ENCODE data around the gene PCBP3. TPM values are rescaled to one million over a fixed set of nuclear protein-coding genes. Genes with fewer than 3 reads are reported as not detected.
A peak's percentile ranks its signal among the peaks of the same experiment; 100 is the strongest.

The PCBP3 gene
- total and polyA plus RNA-seq, 3 experiments from 2014 or later, result 0.31 to 0.38 (median 0.35) TPM

DNA sequence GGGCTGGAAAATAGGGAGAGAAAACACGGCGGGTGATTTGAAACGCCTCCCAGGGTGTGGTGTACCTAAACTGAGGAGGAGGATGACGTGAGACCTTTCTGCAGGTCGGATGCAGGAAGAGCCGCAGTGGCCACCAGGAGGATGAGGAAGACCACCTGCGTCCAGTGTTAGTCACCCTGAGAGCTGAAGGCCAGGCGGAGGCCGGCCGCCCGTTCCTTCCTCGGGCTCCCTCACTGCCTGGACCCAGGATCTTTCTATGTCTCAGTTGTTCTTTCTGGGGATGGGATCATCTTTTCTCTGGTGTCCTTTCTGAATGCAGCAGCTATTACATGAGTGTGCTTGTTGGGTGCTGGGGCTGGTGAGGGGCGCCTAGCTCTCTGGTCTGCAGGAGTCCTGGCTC is 263.3 kb downstream of the PCBP3 start:
- no peak overlapping the region for H3K4me3 Mint-ChIP-seq
- POLR2A ChIA-PET, result no interaction called here
- no peaks in the 10 kb centered on the region for H3K4me1 ChIP-seq (ENCODE audit: insufficient read depth, low read length)
- H3K27ac ChIP-seq (ENCODE audit: low read depth, low read length), result no peak overlapping the region
- no peaks in the 10 kb centered on the region for H3K4me1 Mint-ChIP-seq
- no peak for DNase-seq
- H3K36me3 Mint-ChIP-seq, result no peaks in the 10 kb centered on the region
- no peaks in the 10 kb centered on the region for H3K36me3 ChIP-seq (ENCODE audit: insufficient read depth, low read length)
- no peaks in the 10 kb centered on the region for H3K27me3 Mint-ChIP-seq
- H3K9me3 Mint-ChIP-seq, result no peaks in the 10 kb centered on the region
- CTCF ChIA-PET, result no interaction called here
- no peaks in the 10 kb centered on the region for H3K9me3 ChIP-seq (ENCODE audit: low read length)
- no peak overlapping the region for H3K4me3 ChIP-seq (ENCODE audit: low read length)
- H3K27me3 ChIP-seq (ENCODE audit: insufficient read depth, low read length, poor library complexity, severe bottlenecking), result no peaks in the 10 kb centered on the region
- H3K27ac Mint-ChIP-seq, result peak overlapping the region in 1 of 8 donors; percentile 85

DNA sequence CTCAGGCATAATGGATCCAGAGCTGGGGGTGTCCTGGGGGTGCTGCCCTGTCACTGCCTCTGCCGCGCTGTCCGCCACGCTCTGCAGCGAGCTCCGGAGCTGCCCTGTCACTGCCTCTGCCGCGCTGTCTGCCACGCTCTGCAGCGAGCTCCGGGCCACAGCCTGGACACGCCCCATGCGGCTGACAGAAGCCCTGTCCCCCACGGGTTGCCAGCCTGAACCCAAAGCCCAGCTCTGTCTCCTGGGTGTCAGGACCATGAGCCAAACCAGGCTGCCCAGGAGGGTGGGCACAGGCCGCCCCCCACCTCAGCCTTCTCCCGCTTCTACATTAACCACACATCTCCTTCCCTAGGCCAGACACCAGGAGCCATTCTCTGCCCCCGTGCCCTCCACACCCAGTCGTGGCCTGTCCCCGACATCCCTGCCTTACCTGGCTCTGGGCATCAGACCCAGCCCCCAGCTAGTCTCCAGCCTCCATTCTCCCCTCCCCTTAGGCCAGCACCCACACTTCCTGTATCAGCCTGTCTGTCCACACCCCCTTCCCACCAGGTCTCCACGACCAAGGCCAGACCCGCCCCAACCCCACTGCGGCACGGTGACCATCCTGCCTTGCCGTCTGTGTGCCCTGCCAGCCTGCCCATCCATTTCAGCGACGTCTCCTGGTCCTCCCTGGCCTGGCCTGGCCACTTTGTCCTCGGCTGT is 265.2 kb downstream of the PCBP3 start:
- Histone ChIP-seq H3K27ac (ENCODE audit: low read depth, low read length) (no peak overlapping the region), H3K4me1 (ENCODE audit: insufficient read depth, low read length) (no peaks in the 10 kb centered on the region), H3K27me3 (ENCODE audit: insufficient read depth, low read length, poor library complexity, severe bottlenecking) (no peaks in the 10 kb centered on the region), H3K4me3 (ENCODE audit: low read length) (no peak overlapping the region), H3K36me3 (ENCODE audit: insufficient read depth, low read length) (no peaks in the 10 kb centered on the region), H3K9me3 (ENCODE audit: low read length) (no peaks in the 10 kb centered on the region)
- peak in 1 of 5 donors; percentile 43 for DNase-seq
- ChIA-PET CTCF (no interaction called here), POLR2A (no interaction called here)
- Mint-ChIP-seq H3K9me3 (no peaks in the 10 kb centered on the region), H3K36me3 (no peaks in the 10 kb centered on the region), H3K4me1 (no peaks in the 10 kb centered on the region), H3K4me3 (peak overlapping the region in 1 of 7 donors; percentile 74), H3K27me3 (no peaks in the 10 kb centered on the region), H3K27ac (no peak overlapping the region)

DNA sequence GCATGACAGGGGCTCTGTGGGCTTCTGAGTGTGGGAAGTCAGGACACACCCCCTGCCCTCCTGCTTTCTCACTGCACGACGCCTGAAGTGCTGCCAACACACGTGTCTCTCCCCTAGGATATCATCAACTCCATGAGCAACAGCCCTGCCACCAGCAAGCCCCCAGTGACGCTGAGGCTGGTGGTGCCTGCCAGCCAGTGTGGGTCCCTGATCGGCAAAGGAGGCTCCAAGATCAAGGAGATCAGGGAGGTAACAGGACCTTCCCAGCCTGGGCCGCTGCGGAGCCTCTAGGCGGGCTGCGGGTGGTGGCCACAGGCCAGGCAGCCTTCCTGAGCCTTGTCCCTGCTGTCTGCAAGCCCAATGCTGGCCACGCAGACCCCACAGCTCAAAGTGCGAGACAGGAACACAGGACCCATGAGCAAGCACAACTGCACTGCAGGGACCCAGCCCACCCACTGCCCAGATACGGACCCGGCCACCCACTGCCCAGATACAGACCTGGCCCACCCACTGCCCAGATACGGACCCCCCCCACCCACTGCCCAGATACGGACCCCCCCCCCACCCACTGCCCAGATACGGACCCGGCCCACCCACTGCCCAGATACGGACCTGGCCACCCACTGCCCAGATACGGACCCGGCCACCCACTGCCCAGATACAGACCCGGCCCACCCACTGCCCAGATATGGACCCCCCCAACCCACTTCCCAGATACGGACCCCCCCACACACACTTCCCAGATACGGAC is 265.9 kb downstream of the PCBP3 start:
- H3K27me3 Mint-ChIP-seq, result no peaks in the 10 kb centered on the region
- Histone ChIP-seq H3K9me3 (ENCODE audit: low read length) (no peaks in the 10 kb centered on the region), H3K36me3 (ENCODE audit: insufficient read depth, low read length) (no peaks in the 10 kb centered on the region), H3K27ac (ENCODE audit: low read depth, low read length) (no peak overlapping the region), H3K4me3 (ENCODE audit: low read length) (no peak overlapping the region), H3K4me1 (ENCODE audit: insufficient read depth, low read length) (no peaks in the 10 kb centered on the region), H3K27me3 (ENCODE audit: insufficient read depth, low read length, poor library complexity, severe bottlenecking) (no peaks in the 10 kb centered on the region)
- POLR2A ChIA-PET, result no interaction called here
- CTCF ChIA-PET, result no interaction called here
- H3K27ac Mint-ChIP-seq, result no peak overlapping the region
- H3K4me3 Mint-ChIP-seq, result no peak overlapping the region
- DNase-seq, result peak in 1 of 5 donors; percentile 39
- H3K4me1 Mint-ChIP-seq, result no peaks in the 10 kb centered on the region
- H3K9me3 Mint-ChIP-seq, result no peaks in the 10 kb centered on the region
- no peaks in the 10 kb centered on the region for H3K36me3 Mint-ChIP-seq

DNA sequence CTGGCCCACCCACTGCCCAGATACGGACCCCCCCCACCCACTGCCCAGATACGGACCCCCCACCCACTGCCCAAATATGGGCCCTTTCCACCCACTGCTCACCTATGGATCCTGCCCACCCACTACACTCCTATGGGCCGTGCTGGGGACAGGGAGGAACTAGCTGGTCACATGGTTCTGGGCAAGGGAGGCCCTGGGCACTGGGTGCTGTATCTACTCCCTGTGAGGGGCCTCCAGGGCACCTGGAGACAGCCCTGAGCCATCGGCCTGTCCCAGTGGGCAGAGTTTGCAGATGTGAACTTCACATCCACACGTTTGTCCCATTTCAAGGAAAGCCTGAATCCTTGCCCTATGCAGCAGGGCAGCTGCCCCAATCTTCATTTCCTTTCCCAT is 266.6 kb downstream of the PCBP3 start:
- Mint-ChIP-seq H3K27me3 (peaks cover 0 to 7% of the 10 kb centered on the region in 2 donors), H3K36me3 (no peaks in the 10 kb centered on the region), H3K4me1 (no peaks in the 10 kb centered on the region), H3K27ac (peak overlapping the region in 1 of 8 donors; percentile 63), H3K9me3 (no peaks in the 10 kb centered on the region), H3K4me3 (no peak overlapping the region)
- Histone ChIP-seq H3K9me3 (ENCODE audit: low read length) (no peaks in the 10 kb centered on the region), H3K27ac (ENCODE audit: low read depth, low read length) (no peak overlapping the region), H3K36me3 (ENCODE audit: insufficient read depth, low read length) (no peaks in the 10 kb centered on the region), H3K4me3 (ENCODE audit: low read length) (no peak overlapping the region), H3K27me3 (ENCODE audit: insufficient read depth, low read length, poor library complexity, severe bottlenecking) (no peaks in the 10 kb centered on the region), H3K4me1 (ENCODE audit: insufficient read depth, low read length) (no peaks in the 10 kb centered on the region)
- no peak for DNase-seq
- CTCF ChIA-PET, result no interaction called here
- POLR2A ChIA-PET, result no interaction called here

DNA sequence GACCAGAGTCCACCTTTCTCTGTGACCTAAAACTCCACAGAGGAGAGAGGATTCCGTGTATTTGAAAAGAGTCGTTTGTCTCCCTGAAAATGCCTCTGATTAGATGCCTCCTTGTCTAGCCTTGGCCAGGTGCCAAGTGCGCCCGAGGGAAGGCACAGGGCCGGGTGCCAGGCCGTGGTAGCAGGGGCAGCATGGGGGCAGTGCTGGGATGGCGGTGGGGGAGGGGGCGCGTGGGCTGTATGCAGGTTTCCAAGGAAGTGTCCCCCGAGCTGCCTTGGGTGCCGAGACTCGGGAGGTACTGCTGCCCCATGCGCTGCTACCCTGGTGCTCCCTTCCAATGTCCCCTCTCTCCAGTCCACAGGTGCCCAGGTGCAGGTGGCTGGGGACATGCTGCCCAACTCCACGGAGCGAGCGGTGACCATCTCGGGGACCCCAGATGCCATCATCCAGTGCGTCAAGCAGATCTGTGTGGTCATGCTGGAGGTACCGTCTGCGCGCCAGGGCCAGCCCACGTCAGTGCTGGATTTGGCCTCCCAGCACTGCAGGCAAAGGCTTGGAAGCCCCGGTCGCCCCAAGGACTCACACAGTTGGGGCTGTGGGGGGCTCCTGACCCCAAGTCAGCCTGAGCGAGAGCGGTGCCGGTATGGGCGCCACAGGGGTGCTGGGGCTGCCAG is 267.2 kb downstream of the PCBP3 start:
- H3K9me3 Mint-ChIP-seq, result no peaks in the 10 kb centered on the region
- no peaks in the 10 kb centered on the region for H3K9me3 ChIP-seq (ENCODE audit: low read length)
- H3K36me3 Mint-ChIP-seq, result no peaks in the 10 kb centered on the region
- DNase-seq, result no peak
- no peak overlapping the region for H3K4me3 Mint-ChIP-seq
- H3K36me3 ChIP-seq (ENCODE audit: insufficient read depth, low read length), result no peaks in the 10 kb centered on the region
- peaks cover 3% of the 10 kb centered on the region for H3K4me1 ChIP-seq (ENCODE audit: insufficient read depth, low read length)
- no peak overlapping the region for H3K27ac ChIP-seq (ENCODE audit: low read depth, low read length)
- H3K27ac Mint-ChIP-seq, result no peak overlapping the region
- H3K27me3 Mint-ChIP-seq, result peaks cover 0 to 9% of the 10 kb centered on the region in 2 donors
- no peaks in the 10 kb centered on the region for H3K4me1 Mint-ChIP-seq
- POLR2A ChIA-PET, result no interaction called here
- CTCF ChIA-PET, result no interaction called here
- no peaks in the 10 kb centered on the region for H3K27me3 ChIP-seq (ENCODE audit: insufficient read depth, low read length, poor library complexity, severe bottlenecking)
- no peak overlapping the region for H3K4me3 ChIP-seq (ENCODE audit: low read length)

DNA sequence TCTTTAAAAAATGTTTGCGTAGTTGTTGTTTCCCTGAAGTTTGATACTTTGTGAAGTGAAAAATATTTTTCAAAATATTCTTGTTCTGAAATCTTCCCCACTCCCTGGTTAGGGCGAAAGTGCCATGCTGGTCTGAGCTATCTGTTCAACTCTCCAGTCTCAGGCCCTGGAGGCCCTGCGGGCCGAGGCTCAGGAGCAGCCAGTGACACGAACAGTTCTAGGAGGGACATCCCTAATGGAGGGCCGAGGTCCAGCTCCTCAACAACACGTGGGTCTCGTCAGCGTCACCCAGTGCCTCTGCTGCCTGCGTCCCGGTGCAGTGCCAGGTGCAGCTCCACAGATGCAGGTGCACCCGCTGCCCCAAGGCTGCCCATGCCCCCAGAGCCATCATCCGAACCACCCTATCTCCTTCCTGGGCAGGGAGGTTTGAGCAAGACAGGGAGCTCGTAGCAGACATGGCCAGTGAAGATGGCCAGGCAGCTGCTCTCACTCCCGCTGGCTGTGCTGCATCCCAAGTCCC is 268.3 kb downstream of the PCBP3 start:
- no peaks in the 10 kb centered on the region for H3K9me3 ChIP-seq (ENCODE audit: low read length)
- no peak overlapping the region for H3K4me3 Mint-ChIP-seq
- H3K4me1 ChIP-seq (ENCODE audit: insufficient read depth, low read length), result peaks cover 7% of the 10 kb centered on the region
- H3K9me3 Mint-ChIP-seq, result no peaks in the 10 kb centered on the region
- peak overlapping the region in 1 of 8 donors; percentile 20 for H3K27ac Mint-ChIP-seq
- no peaks in the 10 kb centered on the region for H3K4me1 Mint-ChIP-seq
- DNase-seq, result no peak
- peaks cover 0 to 9% of the 10 kb centered on the region in 2 donors for H3K27me3 Mint-ChIP-seq
- CTCF ChIA-PET, result no interaction called here
- no peak overlapping the region for H3K27ac ChIP-seq (ENCODE audit: low read depth, low read length)
- H3K36me3 ChIP-seq (ENCODE audit: insufficient read depth, low read length), result no peaks in the 10 kb centered on the region
- no peak overlapping the region for H3K4me3 ChIP-seq (ENCODE audit: low read length)
- no peaks in the 10 kb centered on the region for H3K36me3 Mint-ChIP-seq
- POLR2A ChIA-PET, result no interaction called here
- no peaks in the 10 kb centered on the region for H3K27me3 ChIP-seq (ENCODE audit: insufficient read depth, low read length, poor library complexity, severe bottlenecking)

DNA sequence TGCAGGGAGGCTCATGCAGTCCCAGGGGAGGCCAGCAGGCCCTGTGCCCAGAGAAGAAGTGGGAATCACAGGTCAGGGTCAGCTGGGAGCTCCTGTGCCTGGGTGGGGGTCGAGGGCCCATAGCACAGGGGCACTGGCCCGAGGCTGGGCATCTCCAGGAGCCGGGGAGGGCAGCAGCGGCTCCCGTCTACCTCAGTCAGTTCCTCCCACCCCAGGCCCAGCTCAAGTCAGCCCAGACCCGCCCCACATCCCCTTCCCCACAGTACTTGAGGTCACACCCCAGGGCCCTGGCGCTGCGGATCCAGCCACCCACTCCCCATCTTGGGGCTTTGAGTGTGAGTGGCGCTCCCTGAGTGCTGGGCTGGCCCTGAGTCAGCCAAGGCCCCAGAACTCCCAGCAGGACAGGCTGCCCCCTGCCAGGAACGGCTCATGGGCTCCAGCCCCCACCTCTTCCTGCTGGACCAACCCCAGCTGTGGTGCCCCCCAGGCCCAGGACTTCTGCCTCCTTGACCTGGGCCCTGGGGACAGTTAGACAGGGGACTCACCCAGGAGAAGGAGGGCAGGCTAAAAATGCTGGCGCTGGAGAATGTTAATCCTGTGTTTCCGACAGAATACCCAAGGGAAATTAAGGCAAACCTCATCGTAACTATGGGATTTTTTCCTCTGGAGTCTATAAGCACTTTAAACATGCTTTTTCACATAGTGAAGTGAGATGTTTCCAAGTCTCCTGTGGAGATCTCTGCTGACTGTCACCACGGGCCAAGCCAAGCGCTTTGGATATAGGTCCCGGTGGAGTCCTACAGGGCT is 269.3 kb downstream of the PCBP3 start:
- Mint-ChIP-seq H3K36me3 (no peaks in the 10 kb centered on the region), H3K9me3 (no peaks in the 10 kb centered on the region), H3K27me3 (peaks cover 3 to 12% of the 10 kb centered on the region in 2 donors), H3K4me1 (no peaks in the 10 kb centered on the region), H3K4me3 (no peak overlapping the region), H3K27ac (no peak overlapping the region)
- no peak for DNase-seq
- no peaks in the 10 kb centered on the region for H3K36me3 ChIP-seq (ENCODE audit: insufficient read depth, low read length)
- CTCF ChIA-PET, result no interaction called here
- H3K4me1 ChIP-seq (ENCODE audit: insufficient read depth, low read length), result peaks cover 7% of the 10 kb centered on the region
- POLR2A ChIA-PET, result no interaction called here
- H3K9me3 ChIP-seq (ENCODE audit: low read length), result no peaks in the 10 kb centered on the region
- H3K4me3 ChIP-seq (ENCODE audit: low read length), result no peak overlapping the region
- no peak overlapping the region for H3K27ac ChIP-seq (ENCODE audit: low read depth, low read length)
- no peaks in the 10 kb centered on the region for H3K27me3 ChIP-seq (ENCODE audit: insufficient read depth, low read length, poor library complexity, severe bottlenecking)

DNA sequence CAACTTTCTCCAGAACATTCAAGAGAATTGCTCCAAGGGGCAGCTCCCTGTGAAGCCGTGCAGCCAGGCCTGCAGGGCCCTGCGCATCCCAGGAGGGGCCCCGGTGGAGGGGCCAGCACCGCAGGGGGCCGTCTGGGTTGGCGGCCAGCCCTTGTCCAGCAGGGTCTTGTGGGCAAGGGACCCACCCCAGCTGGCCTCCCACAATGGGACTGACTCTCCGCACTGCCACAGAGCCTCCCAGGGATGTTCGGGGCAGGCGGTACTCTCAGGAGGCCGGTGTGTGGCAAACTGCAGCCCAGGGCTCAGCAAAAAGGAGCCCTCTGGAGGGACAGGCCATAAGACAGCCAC is 269.9 kb downstream of the PCBP3 start:
- CTCF ChIA-PET, result no interaction called here

More for the DNA sequence above, 269.9 kb downstream of the PCBP3 start:
- Histone ChIP-seq H3K9me3 (ENCODE audit: low read length) (no peaks in the 10 kb centered on the region), H3K27me3 (ENCODE audit: insufficient read depth, low read length, poor library complexity, severe bottlenecking) (no peaks in the 10 kb centered on the region), H3K36me3 (ENCODE audit: insufficient read depth, low read length) (no peaks in the 10 kb centered on the region), H3K27ac (ENCODE audit: low read depth, low read length) (no peak overlapping the region), H3K4me1 (ENCODE audit: insufficient read depth, low read length) (peaks cover 7% of the 10 kb centered on the region), H3K4me3 (ENCODE audit: low read length) (no peak overlapping the region)
- Mint-ChIP-seq H3K9me3 (no peaks in the 10 kb centered on the region), H3K36me3 (no peaks in the 10 kb centered on the region), H3K4me1 (no peaks in the 10 kb centered on the region), H3K4me3 (no peak overlapping the region), H3K27ac (no peak overlapping the region), H3K27me3 (peaks cover 3 to 12% of the 10 kb centered on the region in 2 donors)
- POLR2A ChIA-PET, result no interaction called here
- no peak for DNase-seq
